Neuron (in vitro differentiated cells): Measurements from ENCODE around the gene GABBR2.

Experiments used
- H2AFZ ChIP-seq: one replicate; pipeline ENCODE4 v1.6.1; 2013; ENCODE audit warnings: low read depth, mild to moderate bottlenecking, inconsistent platforms, low read length, moderate library complexity
- H3K27me3 ChIP-seq: one replicate; pipeline ENCODE4 v1.6.1; 2013; ENCODE audit warnings: low read length; ENCODE audit not compliant: insufficient read depth
- H3K36me3 ChIP-seq: one replicate; pipeline ENCODE4 v1.6.1; 2013; ENCODE audit warnings: low read length; ENCODE audit not compliant: insufficient read depth
- H3K4me1 ChIP-seq: one replicate; pipeline ENCODE4 v1.6.1; 2013; ENCODE audit warnings: low read length; ENCODE audit not compliant: insufficient read depth
- H3K4me3 ChIP-seq: 2 replicates; pipeline ENCODE4 v1.5.1; 2013; ENCODE audit warnings: mild to moderate bottlenecking, low read length, moderate library complexity
- H3K9me3 ChIP-seq: one replicate; pipeline ENCODE4 v1.6.1; 2013; ENCODE audit warnings: low read length

GABBR2 gene

DNA sequence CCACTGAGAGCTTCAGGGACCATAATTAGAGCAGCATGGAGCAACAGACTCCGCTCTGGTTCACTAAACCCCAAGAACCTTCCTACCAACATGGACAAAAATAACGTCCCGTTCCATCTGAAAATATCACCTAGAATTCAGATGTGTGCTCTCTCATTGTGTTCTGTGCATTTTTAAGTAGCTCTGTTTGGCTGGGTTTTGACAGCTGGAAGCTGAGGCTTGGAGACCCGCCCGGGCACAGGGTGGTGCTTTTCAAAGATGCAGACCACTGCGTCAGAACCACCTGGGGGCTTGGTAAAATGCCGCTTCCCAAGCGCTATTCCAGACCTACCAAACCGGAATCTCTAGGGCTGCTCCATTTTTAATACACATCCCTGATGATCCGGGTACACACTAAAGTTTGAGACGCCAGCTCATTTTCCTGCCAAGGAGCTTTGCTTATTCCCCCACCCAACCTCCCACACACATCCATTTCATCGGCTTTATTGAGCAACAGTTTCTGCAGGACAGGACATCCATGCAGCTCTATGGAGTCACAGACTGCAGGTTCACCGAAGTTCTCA lies 104.8 kb downstream of the GABBR2 start:
- Histone ChIP-seq H2AFZ (no peak overlapping the region), H3K4me1 (no peaks in the 10 kb centered on the region), H3K9me3 (no peaks in the 10 kb centered on the region), H3K4me3 (no peak overlapping the region), H3K36me3 (no peaks in the 10 kb centered on the region), H3K27me3 (no peaks in the 10 kb centered on the region)

DNA sequence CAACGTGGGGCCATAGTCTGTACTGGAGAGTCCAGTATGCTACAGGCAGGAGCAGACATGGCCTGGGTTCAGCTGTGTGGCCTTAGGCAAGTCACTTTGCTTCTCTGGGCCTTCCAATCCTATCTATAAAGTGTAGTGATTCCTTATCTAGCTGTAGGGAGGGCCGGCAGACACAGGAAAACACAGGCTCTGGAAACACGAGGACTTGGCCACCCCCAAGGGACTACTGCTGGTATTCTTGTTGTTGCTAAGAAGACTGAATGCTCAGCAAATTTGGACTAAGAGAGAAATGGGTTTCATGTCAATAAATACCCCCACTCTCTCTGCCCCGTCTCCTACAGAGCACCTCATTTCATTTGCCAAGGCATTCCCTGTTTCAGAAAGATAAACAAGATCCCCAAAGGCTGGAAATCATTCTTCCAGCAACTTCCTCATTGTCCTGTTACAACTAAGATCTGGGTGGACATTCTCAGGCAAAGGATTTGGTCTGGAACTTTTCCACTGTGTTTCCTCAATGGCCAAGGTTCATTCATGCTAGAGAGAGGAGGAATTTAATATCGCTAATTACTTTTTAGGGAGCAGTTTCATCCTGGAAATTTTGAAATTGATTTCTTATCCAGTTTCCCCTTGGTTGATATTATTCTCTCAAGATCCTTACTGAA lies 105.8 kb downstream of the GABBR2 start:
- Histone ChIP-seq H3K27me3 (no peaks in the 10 kb centered on the region), H3K9me3 (no peaks in the 10 kb centered on the region), H3K4me1 (no peaks in the 10 kb centered on the region), H3K4me3 (no peak overlapping the region), H3K36me3 (no peaks in the 10 kb centered on the region), H2AFZ (no peak overlapping the region)

DNA sequence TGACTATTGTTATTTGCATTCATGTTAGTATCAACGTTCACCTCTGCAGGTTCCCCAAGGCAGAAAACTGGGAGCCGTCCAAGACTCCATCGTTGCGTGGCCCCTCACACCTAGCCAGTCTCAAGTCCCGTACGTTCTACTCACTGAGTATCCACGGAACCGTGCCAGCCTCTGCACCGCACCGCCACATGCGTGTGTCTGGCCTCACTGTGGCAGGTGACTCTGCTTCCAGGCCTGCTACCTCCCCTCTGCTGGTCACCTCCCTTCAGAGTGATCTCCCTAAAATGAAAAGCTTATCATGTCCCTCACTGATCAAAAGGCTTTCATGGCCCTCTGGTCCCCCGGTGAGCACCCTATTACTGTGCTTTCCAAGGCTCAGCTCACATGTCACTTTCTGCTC lies 108.1 kb downstream of the GABBR2 start:
- Histone ChIP-seq H3K27me3 (peaks cover 4% of the 10 kb centered on the region), H3K4me3 (no peak overlapping the region), H3K9me3 (no peaks in the 10 kb centered on the region), H2AFZ (no peak overlapping the region), H3K4me1 (no peaks in the 10 kb centered on the region), H3K36me3 (no peaks in the 10 kb centered on the region)

DNA sequence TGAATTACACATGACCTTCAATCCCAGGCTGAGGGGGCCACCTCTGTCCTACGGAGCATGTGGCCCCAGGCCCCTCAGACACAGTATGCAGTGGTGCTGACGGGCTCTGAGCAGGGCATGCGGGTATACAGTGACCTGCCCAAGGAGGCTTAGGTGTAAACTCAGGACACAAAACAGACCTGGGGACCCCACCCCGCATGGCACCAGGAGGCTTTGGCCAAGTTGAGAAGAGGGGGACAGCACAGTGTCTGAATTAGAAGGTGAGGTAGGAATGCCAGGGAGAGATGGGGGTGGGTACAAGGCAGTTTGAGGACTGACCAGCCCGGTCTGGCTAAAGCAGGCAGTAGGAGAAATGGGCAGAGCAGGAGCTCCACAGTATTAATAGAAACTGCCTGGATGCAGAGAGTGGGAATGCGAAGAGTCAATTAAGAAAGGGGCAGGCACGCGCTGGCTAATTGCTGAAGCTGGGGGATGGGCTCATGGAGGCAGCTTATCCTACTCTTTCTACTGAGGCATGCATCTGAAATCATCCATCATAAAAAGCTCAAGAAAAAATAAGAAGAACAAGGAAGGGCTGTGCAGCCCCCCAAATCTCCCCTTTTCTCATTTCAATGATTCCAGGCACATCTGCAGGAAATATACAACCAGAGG lies 109.0 kb downstream of the GABBR2 start:
- Histone ChIP-seq H3K4me3 (no peak overlapping the region), H3K36me3 (no peaks in the 10 kb centered on the region), H3K4me1 (no peaks in the 10 kb centered on the region), H3K27me3 (peaks cover 4% of the 10 kb centered on the region), H3K9me3 (no peaks in the 10 kb centered on the region), H2AFZ (no peak overlapping the region)

DNA sequence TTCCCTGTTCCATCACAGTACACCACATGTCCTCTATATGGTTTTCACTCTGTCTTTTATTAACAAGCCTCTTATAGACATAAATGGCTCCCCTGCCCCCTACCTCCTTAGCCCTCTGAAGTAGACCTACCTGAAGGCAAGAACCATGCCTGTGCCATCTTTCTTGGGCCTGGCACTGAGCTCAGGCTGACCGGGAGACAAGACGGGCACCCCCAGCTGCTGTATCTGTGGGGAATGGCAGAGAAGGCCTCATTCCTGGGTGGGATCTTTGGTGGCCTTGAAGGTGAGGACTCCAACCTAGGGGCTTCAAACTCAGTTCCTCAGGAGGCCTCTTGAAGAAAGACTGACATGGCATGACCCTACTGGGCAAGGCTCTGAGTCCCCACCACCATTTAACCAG lies 109.9 kb downstream of the GABBR2 start:
- H3K27me3 ChIP-seq: peaks cover 4% of the 10 kb centered on the region
- no peaks in the 10 kb centered on the region for H3K4me1 ChIP-seq
- H3K9me3 ChIP-seq: no peaks in the 10 kb centered on the region
- H3K4me3 ChIP-seq: no peak overlapping the region
- no peaks in the 10 kb centered on the region for H3K36me3 ChIP-seq
- no peak overlapping the region for H2AFZ ChIP-seq

DNA sequence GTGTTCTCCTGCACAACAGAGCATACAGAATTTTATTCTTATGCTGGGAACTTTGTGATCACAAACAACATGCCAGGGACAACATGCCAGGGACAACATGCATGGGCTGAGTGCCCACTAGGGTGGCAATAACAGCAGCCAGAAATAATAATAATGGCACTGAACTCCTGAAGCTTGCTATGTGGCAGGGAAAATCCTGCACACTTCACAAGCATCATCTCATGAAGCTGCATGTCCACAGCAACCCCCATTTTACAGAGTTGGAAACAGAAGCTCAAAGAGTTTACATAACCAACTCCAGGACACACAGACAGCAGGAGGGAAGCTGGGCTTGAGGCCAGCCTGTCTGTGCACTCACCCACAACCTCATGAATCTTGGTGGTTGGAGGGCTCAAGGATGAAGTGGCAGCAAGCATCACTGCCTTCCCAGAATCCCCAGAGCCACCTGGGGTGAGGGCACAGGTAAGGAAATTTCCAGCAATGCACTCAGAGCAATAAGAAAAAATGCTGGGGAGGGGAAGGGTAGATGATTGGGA lies 111.4 kb downstream of the GABBR2 start:
- no peaks in the 10 kb centered on the region for H3K36me3 ChIP-seq
- H3K9me3 ChIP-seq: no peaks in the 10 kb centered on the region
- peaks cover 4% of the 10 kb centered on the region for H3K27me3 ChIP-seq
- H3K4me1 ChIP-seq: no peaks in the 10 kb centered on the region
- no peak overlapping the region for H2AFZ ChIP-seq
- no peak overlapping the region for H3K4me3 ChIP-seq

DNA sequence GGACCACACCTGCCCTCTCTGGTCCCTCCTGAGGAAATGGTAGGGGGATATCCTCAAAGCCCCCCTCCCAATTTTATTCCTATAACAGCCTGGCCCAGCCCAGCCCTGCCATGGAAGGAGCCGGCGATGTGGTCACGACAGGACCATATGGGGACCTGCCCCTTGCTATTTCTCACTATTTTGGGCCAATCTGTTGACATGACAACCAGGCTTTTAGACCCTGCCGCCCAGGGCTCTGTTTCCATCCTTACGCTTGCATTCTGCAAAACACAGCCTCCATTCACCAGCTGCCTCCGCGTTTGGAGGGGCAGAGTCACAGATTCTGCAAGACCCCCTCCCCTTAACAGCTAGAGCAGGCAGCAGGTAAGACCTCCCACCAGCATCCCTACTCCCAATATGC lies 112.2 kb downstream of the GABBR2 start:
- no peak overlapping the region for H2AFZ ChIP-seq
- H3K36me3 ChIP-seq: no peaks in the 10 kb centered on the region
- peaks cover 4% of the 10 kb centered on the region for H3K27me3 ChIP-seq
- H3K4me3 ChIP-seq: no peak overlapping the region
- no peaks in the 10 kb centered on the region for H3K4me1 ChIP-seq
- H3K9me3 ChIP-seq: no peaks in the 10 kb centered on the region

DNA sequence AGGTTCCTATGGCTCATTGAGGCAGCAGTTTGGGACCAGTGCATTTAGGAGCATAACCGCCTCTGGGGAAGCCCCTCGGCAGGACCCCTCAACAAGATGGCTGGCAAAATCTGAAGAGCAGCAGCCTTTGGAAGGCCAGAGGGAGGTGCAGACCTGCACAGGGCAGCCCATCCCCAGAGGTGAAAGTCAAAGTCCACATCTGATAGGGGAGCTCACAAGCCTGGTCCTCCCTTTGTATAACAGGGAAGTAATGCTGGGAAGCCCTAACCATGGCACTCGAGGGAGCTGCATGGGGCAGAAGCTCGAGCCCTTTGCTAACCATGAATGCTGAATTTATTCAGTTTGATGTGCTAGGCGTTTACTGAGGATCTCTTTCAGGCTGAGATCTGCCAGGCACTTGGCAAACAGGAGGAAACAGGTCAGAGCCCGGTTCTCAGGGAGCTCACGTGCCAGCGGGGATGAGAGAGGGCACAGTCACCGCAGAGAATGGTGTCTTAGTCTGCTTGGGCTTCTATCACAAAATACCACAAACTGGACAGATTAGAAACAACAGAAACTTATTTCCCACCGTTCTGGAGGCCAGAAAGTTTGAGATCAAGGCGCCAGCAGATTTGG lies 114.1 kb downstream of the GABBR2 start:
- H3K4me3 ChIP-seq: no peak overlapping the region
- H3K36me3 ChIP-seq: no peaks in the 10 kb centered on the region
- peaks cover 4% of the 10 kb centered on the region for H3K27me3 ChIP-seq
- no peaks in the 10 kb centered on the region for H3K9me3 ChIP-seq
- H3K4me1 ChIP-seq: no peaks in the 10 kb centered on the region
- no peak overlapping the region for H2AFZ ChIP-seq

DNA sequence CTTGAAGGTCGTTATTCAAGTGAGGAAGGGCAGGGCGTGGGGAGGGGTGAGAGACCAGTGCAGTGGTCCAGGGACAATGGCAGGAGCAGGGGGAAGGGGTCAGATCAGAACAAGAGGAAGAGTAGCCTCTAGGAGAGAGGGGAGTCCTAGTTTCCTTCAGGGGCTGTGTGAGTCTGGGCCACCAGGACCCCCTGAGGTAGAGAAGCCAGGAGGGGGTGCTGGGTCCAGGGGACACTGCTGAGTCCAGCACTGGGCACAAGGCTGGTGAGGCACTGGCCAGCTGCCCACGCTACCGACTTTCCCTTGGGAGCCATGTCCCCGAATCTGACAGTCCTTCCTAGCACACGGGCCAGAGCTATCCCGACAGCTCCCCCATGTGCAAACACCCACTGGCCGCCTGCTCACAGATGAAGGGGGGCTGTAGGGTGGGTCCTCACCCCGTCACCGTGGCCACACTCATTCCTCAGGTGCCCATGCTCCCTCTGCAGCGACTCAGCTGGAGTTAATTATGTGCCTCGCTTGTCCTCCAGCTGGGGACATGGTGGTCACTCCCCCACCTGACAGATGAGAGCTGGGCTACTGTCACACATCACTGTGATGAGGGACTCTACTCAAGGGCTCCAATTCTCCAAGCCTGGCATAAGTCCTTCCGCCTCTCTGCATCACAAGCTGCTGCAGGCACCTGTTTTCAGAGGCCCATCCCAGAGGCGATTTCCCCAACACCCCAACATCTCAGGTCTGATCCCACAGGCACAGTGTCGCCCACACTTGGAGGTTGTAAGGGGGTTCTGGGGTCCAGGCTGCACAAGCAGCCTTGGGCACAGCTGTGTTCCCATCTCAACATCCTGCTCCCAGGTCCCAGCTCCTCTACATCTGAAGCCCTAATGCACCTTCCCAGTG lies 115.1 kb downstream of the GABBR2 start:
- peaks cover 4% of the 10 kb centered on the region for H3K27me3 ChIP-seq

DNA sequence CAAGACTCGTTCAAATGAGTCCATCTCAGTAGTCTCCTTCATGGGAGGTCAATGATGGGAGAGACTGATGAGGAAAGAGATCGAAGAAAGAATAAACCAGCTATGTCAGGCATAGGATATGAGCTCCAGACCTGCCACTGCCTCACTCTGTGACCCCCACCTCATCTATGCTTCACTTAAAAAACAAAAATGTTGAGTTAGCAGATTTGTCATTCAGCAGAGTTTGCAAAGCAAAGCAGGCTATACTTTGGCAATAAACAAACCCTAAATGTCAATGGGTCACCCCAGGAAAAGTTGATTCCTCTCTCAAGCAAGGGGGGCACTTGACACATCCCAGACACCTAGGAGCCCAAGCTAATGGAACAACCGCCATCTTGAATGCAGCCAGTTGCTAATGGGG lies 117.0 kb downstream of the GABBR2 start:
- Histone ChIP-seq H3K27me3 (no peaks in the 10 kb centered on the region), H2AFZ (no peak overlapping the region), H3K4me3 (no peak overlapping the region), H3K9me3 (no peaks in the 10 kb centered on the region), H3K4me1 (no peaks in the 10 kb centered on the region), H3K36me3 (no peaks in the 10 kb centered on the region)

More for the DNA sequence above, 115.1 kb downstream of the GABBR2 start:
- Histone ChIP-seq H3K9me3 (no peaks in the 10 kb centered on the region), H3K4me1 (no peaks in the 10 kb centered on the region), H3K36me3 (no peaks in the 10 kb centered on the region), H3K4me3 (no peak overlapping the region), H2AFZ (no peak overlapping the region)

DNA sequence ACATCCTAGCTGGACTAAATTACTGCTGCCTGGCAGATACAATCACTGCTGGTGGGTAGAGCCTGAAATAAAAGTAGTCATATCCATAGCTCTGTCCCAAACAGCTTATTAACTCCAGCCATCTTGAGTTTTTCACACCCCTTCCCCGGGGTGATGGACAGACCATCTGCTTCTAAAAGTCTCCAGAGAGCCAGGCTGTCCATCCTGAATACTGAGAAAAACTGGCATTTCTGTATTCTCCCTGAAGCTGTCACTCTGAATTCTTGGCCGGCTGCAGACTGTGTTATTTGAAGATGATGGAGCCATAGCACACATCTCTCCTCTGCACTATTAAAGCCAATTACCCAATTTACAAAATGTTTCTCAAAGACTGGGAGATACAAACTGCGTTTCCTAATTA lies 118.6 kb downstream of the GABBR2 start:
- no peak overlapping the region for H2AFZ ChIP-seq
- H3K9me3 ChIP-seq: no peaks in the 10 kb centered on the region
- H3K4me3 ChIP-seq: no peak overlapping the region
- H3K36me3 ChIP-seq: no peaks in the 10 kb centered on the region
- H3K4me1 ChIP-seq: no peaks in the 10 kb centered on the region
- H3K27me3 ChIP-seq: no peaks in the 10 kb centered on the region

DNA sequence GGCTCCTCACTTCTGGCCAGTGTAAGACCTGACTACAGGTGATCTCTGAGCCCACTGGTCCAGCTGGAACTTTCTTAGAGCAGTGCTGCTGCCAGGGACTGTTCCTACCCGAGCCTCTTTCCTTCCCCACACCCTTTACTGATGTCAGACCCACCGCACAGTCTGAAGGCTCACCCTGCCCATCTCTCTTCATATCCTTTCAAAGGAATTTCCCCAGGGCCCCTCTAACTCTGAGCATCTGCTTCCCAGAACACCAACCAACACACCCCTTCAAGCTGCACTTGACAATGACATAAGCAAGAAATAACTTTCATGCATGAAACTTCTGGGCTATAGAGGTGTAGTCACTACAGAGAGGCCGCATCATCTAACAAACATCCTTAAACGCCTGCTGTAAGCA lies 119.6 kb downstream of the GABBR2 start:
- Histone ChIP-seq H3K4me1 (no peaks in the 10 kb centered on the region), H3K36me3 (no peaks in the 10 kb centered on the region), H2AFZ (no peak overlapping the region), H3K27me3 (no peaks in the 10 kb centered on the region), H3K4me3 (no peak overlapping the region), H3K9me3 (no peaks in the 10 kb centered on the region)
